Activated CD8-positive, alpha-beta memory T cell treated with anti-CD3 and anti-CD28 coated beads, Interleukin-2, amount 50 U/mL, for 24 hours (primary cell): ENCODE data around the gene ZNF516.

Experiments
- DNase-seq: peaks from one replicate; pipeline ENCODE4 v3.0.0-alpha.2; 2020; ENCODE audit errors: extremely low read depth

The ZNF516 gene

GRCh38 chr18:76421685-76422078, 73.4 kb downstream of the ZNF516 start:
- no peak for DNase-seq

- DNase-seq, result no peak
These were observed 74.0 kb downstream of the ZNF516 start for GRCh38 chr18:76420898-76421684.

- DNase-seq, result no peak
These were observed 75.2 kb downstream of the ZNF516 start for GRCh38 chr18:76419811-76420210.

GRCh38 chr18:76416911-76417310, 78.1 kb downstream of the ZNF516 start:
- no peak for DNase-seq

- no peak for DNase-seq
These were observed 80.0 kb downstream of the ZNF516 start for GRCh38 chr18:76414936-76415621.

- DNase-seq, result no peak
These were observed 82.0 kb downstream of the ZNF516 start for GRCh38 chr18:76412818-76413565.

- no peak for DNase-seq
These were observed 82.8 kb downstream of the ZNF516 start for GRCh38 chr18:76412010-76412817.

GRCh38 chr18:76410660-76411417, 84.2 kb downstream of the ZNF516 start:
- no peak for DNase-seq

GRCh38 chr18:76410033-76410432, 85.0 kb downstream of the ZNF516 start:
- no peak for DNase-seq

GRCh38 chr18:76408480-76409067, 86.5 kb downstream of the ZNF516 start:
- no peak for DNase-seq

- no peak for DNase-seq
These were observed 87.4 kb downstream of the ZNF516 start for GRCh38 chr18:76407681-76408080.

GRCh38 chr18:76406791-76407190, 88.3 kb downstream of the ZNF516 start:
- DNase-seq, result no peak

- no peak for DNase-seq
These were observed 89.2 kb downstream of the ZNF516 start for GRCh38 chr18:76405681-76406356.

- DNase-seq, result no peak
These were observed 89.8 kb downstream of the ZNF516 start for GRCh38 chr18:76405280-76405679.

- DNase-seq, result no peak
These were observed 90.7 kb downstream of the ZNF516 start for GRCh38 chr18:76404345-76404831.

- DNase-seq, result no peak
These were observed 92.7 kb downstream of the ZNF516 start for GRCh38 chr18:76402026-76402990.

- no peak for DNase-seq
These were observed 93.5 kb downstream of the ZNF516 start for GRCh38 chr18:76401498-76401897.

- DNase-seq, result no peak
These were observed 95.2 kb downstream of the ZNF516 start for GRCh38 chr18:76399613-76400391.
